GM23338 (cell line): Measurements from ENCODE around the gene SMARCC1. TPM values are rescaled to one million over a fixed set of nuclear protein-coding genes. Genes with fewer than 3 reads are reported as not detected.
A peak's percentile ranks its signal among the peaks of the same experiment; 100 is the strongest.

ENCODE experiments used
- ATAC-seq: fragments of 200-7000 bp; cut with Tn5 transposase; 3 replicates; pipeline ENCODE4 v1.9.1; 2020
- DNase-seq: peaks from one replicate; pipeline ENCODE4 v3.0.0-alpha.2; 2015; ENCODE audit warnings: low spot score
- H2AFZ ChIP-seq: fragments of 200-600 bp; sonication (generic); 2 replicates; pipeline ENCODE4 v1.8.0; 2016; ENCODE audit warnings: antibody characterized with exemption, mild to moderate bottlenecking, moderate library complexity
- H3F3A ChIP-seq: fragments of 200-600 bp; sonication (generic); replicated peaks from 2 replicates; pipeline ENCODE4 v1.8.0; 2017; ENCODE audit warnings: antibody characterized with exemption, mixed run types, low read depth
- H3K27ac ChIP-seq: fragments of 200-600 bp; sonication (generic); 2 replicates; pipeline ENCODE4 v1.6.1; 2016; ENCODE audit warnings: low read depth
- H3K27me3 ChIP-seq: fragments of 200-600 bp; sonication (generic); 2 replicates; pipeline ENCODE4 v1.8.0; 2016; ENCODE audit warnings: mild to moderate bottlenecking, mixed run types, moderate library complexity; ENCODE audit not compliant: insufficient read depth
- H3K36me3 ChIP-seq: fragments of 200-600 bp; sonication (generic); 2 replicates; pipeline ENCODE4 v1.8.0; 2016; ENCODE audit warnings: mild to moderate bottlenecking; ENCODE audit not compliant: insufficient read depth
- H3K4me1 ChIP-seq: fragments of 200-600 bp; sonication (generic); 2 replicates; pipeline ENCODE4 v1.8.0; 2016; ENCODE audit warnings: mild to moderate bottlenecking, moderate library complexity; ENCODE audit not compliant: insufficient read depth
- H3K4me2 ChIP-seq: fragments of 200-600 bp; sonication (generic); 2 replicates; pipeline ENCODE4 v1.7.1; 2017; ENCODE audit warnings: mixed run types
- H3K4me3 ChIP-seq: fragments of 200-600 bp; sonication (generic); 2 replicates; pipeline ENCODE4 v1.6.1; 2016; ENCODE audit warnings: mixed run types
- H3K79me2 ChIP-seq: fragments of 200-600 bp; sonication (generic); replicated peaks from 2 replicates; pipeline ENCODE4 v1.8.0; 2017; ENCODE audit warnings: mild to moderate bottlenecking; ENCODE audit not compliant: insufficient read depth
- H3K9me2 ChIP-seq: fragments of 200-600 bp; sonication (generic); 2 replicates; pipeline ENCODE4 v1.8.0; 2017; ENCODE audit not compliant: insufficient read depth
- H4K20me1 ChIP-seq: fragments of 200-600 bp; sonication (generic); replicated peaks from 2 replicates; pipeline ENCODE4 v1.8.0; 2017; ENCODE audit warnings: mild to moderate bottlenecking; ENCODE audit not compliant: insufficient read depth
- H3K27ac Mint-ChIP-seq: 2 replicates; pipeline ENCODE4 v1.8.0; 2020; ENCODE audit warnings: inconsistent platforms, mild to moderate bottlenecking, moderate library complexity, mixed read lengths
- H3K27me3 Mint-ChIP-seq: 3 replicates; pipeline ENCODE4 v1.8.0; 2022; ENCODE audit warnings: low read depth, mild to moderate bottlenecking, moderate library complexity, mixed read lengths, inconsistent platforms; ENCODE audit not compliant: insufficient read depth, poor library complexity
- H3K36me3 Mint-ChIP-seq: 3 replicates; pipeline ENCODE4 v1.8.0; 2021; ENCODE audit warnings: low read depth, mild to moderate bottlenecking, inconsistent platforms, moderate library complexity, mixed read lengths
- H3K4me1 Mint-ChIP-seq: 3 replicates; pipeline ENCODE4 v1.8.0; 2020; ENCODE audit warnings: mild to moderate bottlenecking, inconsistent platforms, mixed read lengths
- H3K4me3 Mint-ChIP-seq: 3 replicates; pipeline ENCODE4 v1.8.0; 2021; ENCODE audit warnings: moderate library complexity, mild to moderate bottlenecking, inconsistent platforms, mixed read lengths
- H3K9me3 Mint-ChIP-seq: 3 replicates; pipeline ENCODE4 v1.8.0; 2020; ENCODE audit warnings: moderate library complexity, mild to moderate bottlenecking, inconsistent platforms, mixed read lengths
- CREB1 ChIP-seq: fragments of 250-450 bp; sonication (Bioruptor Pico); IDR thresholded peaks from 2 replicates; pipeline ENCODE4 v1.5.0; 2020; ENCODE audit warnings: low read depth, mild to moderate bottlenecking, moderate library complexity
- CTCF ChIP-seq, 2 experiments: fragments of 200-600 bp in 1 of 2; sonication (generic) in 1 of 2; conservative IDR thresholded peaks; 2 replicates each; pipeline versions ENCODE4 v1.5.1 to v1.6.1; 2016 to 2017; ENCODE audit warnings: antibody characterized with exemption in 2 of 2, low read depth in 2 of 2, mild to moderate bottlenecking in 2 of 2, moderate library complexity in 1 of 2
- ETS1 ChIP-seq: IDR thresholded peaks from 2 replicates; pipeline ENCODE4 v1.6.1; 2016; ENCODE audit warnings: antibody characterized with exemption
- JUNB ChIP-seq: IDR thresholded peaks from one replicate; pipeline ENCODE4 v1.6.1; 2016; ENCODE audit warnings: antibody characterized with exemption; ENCODE audit not compliant: unreplicated experiment
- NANOG ChIP-seq: IDR thresholded peaks from 2 replicates; pipeline ENCODE4 v1.6.1; 2016; ENCODE audit warnings: antibody characterized with exemption, borderline replicate concordance
- POLR2AphosphoS5 ChIP-seq: IDR thresholded peaks from 2 replicates; pipeline ENCODE4 v1.6.1; 2016; ENCODE audit warnings: antibody characterized with exemption, low read depth
- REST ChIP-seq: IDR thresholded peaks from one replicate; pipeline ENCODE4 v1.6.1; 2018; ENCODE audit warnings: antibody characterized with exemption; ENCODE audit not compliant: unreplicated experiment
- ZNF114 ChIP-seq: fragments of 250-450 bp; sonication (Bioruptor Pico); IDR thresholded peaks from 2 replicates; pipeline ENCODE4 v1.5.0; 2020; ENCODE audit warnings: mild to moderate bottlenecking, moderate library complexity
- ZNF331 ChIP-seq: fragments of 250-450 bp; sonication (Bioruptor Pico); IDR thresholded peaks from 2 replicates; pipeline ENCODE4 v1.5.0; 2020; ENCODE audit warnings: low read depth, mild to moderate bottlenecking, moderate library complexity
- ZNF462 ChIP-seq: fragments of 250-450 bp; sonication (Bioruptor Pico); IDR thresholded peaks from 2 replicates; pipeline ENCODE4 v1.5.0; 2020; ENCODE audit warnings: mild to moderate bottlenecking, moderate library complexity
- polyA plus RNA-seq: library from polyadenylated mRNA; unstranded; fragments of >200 nt; fragmentation: Nextera tagmentation; extraction: Ambion mirVana; gene quantifications from 2 replicates; pipeline ENCODE4 v1.2.1, GENCODE V29; 2016
- total RNA-seq: library from RNA; depleted of rRNA; stranded (reverse); fragments of >200 nt; shearing (Covaris generic); gene quantifications from 2 replicates; pipeline ENCODE4 v1.2.3, GENCODE V29; 2014

The SMARCC1 gene
- total and polyA plus RNA-seq, 2 experiments from 2014 or later, result 105 to 171 TPM

- TF ChIP-seq ZNF462 (no peak), CREB1 (CRISPR knock-in tag) (no peak), NANOG (no peak), CTCF (conservative IDR thresholded peaks at IDR 0.05; ENCODE audit: low read depth in 2 of 2) (no peak)
These were observed 131.4 kb downstream of the SMARCC1 start (continued) for GRCh38 chr3:47650294-47650693.

- peaks cover 78% of the 10 kb centered on the region for H3K79me2 ChIP-seq
- H3K36me3 ChIP-seq, result peaks cover 12% of the 10 kb centered on the region; the same call in 1 of the 2 replicates
- no peaks in the 10 kb centered on the region for H3K9me3 Mint-ChIP-seq
- TF ChIP-seq ZNF331 (no peak), JUNB (no peak), POLR2AphosphoS5 (no peak), REST (no peak), ETS1 (no peak), ZNF114 (CRISPR knock-in tag) (no peak), NANOG (no peak)
These were observed 134.1 kb downstream of the SMARCC1 start for GRCh38 chr3:47647550-47647949.

More at GRCh38 chr3:47647550-47647949, 134.1 kb downstream of the SMARCC1 start:
- Histone ChIP-seq H3K27me3 (no peaks in the 10 kb centered on the region), H3K4me1 (no peaks in the 10 kb centered on the region), H3F3A (peaks cover 12% of the 10 kb centered on the region), H3K4me3 (no peak overlapping the region), H3K4me2 (no peak overlapping the region), H2AFZ (no peak overlapping the region), H4K20me1 (peaks cover 23% of the 10 kb centered on the region), H3K9me2 (no peaks in the 10 kb centered on the region), H3K27ac (peak overlapping the region; percentile 47; the same call in 1 of the 2 replicates)
- H3K4me1 Mint-ChIP-seq, result no peaks in the 10 kb centered on the region
- ATAC-seq, result no peak
- DNase-seq, result no peak
- H3K36me3 Mint-ChIP-seq, result peaks cover 46% of the 10 kb centered on the region
- peak overlapping the region; percentile 72; the same call in 1 of the 2 replicates for H3K27ac Mint-ChIP-seq
- H3K27me3 Mint-ChIP-seq, result peaks cover 8% of the 10 kb centered on the region
- H3K4me3 Mint-ChIP-seq, result no peak overlapping the region
